Stimulated activated CD8-positive, alpha-beta memory T cell treated with anti-CD3 and anti-CD28 coated beads, Interleukin-12 subunit alpha, Interleukin-12 subunit beta, amount 100 ng/mL, for 4 hours (primary cell): ENCODE data around the gene LYPD1.

Experiments
- DNase-seq: peaks from one replicate; pipeline ENCODE4 v3.0.0-alpha.2; 2020; ENCODE audit warnings: low read depth

Gene LYPD1

GRCh38 chr2:132595186-132595585 is 74.8 kb downstream of the LYPD1 start:
- DNase-seq = no peak
